Measurements from ENCODE around the gene ACOT11.

Gene ACOT11

GRCh38 chr1:54558434-54559030 is 10.5 kb downstream of the ACOT11 start:
- no peak overlapping the region for H3K4me3 ChIP-seq (ENCODE audit: low read depth, low read length)
- DNase-seq (ENCODE audit: low read depth): no peak

GRCh38 chr1:54559111-54559548 is 11.1 kb downstream of the ACOT11 start:
- DNase-seq (ENCODE audit: low read depth): no peak
- H3K4me3 ChIP-seq (ENCODE audit: low read depth, low read length): no peak overlapping the region

- no peak for DNase-seq (ENCODE audit: low read depth)
- H3K4me3 ChIP-seq (ENCODE audit: low read depth, low read length): no peak overlapping the region
These were observed 11.8 kb downstream of the ACOT11 start for GRCh38 chr1:54559771-54560231.

GRCh38 chr1:54564312-54565112 is 16.5 kb downstream of the ACOT11 start:
- H3K4me3 ChIP-seq (ENCODE audit: low read depth, low read length): no peak overlapping the region
- DNase-seq (ENCODE audit: low read depth): no peak

- no peak for DNase-seq (ENCODE audit: low read depth)
- H3K4me3 ChIP-seq (ENCODE audit: low read depth, low read length): no peak overlapping the region
These were observed 17.1 kb downstream of the ACOT11 start for GRCh38 chr1:54565113-54565501.

GRCh38 chr1:54566438-54567141 is 18.6 kb downstream of the ACOT11 start:
- no peak overlapping the region for H3K4me3 ChIP-seq (ENCODE audit: low read depth, low read length)

GRCh38 chr1:54567961-54568360 is 19.9 kb downstream of the ACOT11 start:
- no peak for DNase-seq (ENCODE audit: low read depth)
- H3K4me3 ChIP-seq (ENCODE audit: low read depth, low read length): no peak overlapping the region

More at GRCh38 chr1:54566438-54567141, 18.6 kb downstream of the ACOT11 start:
- DNase-seq (ENCODE audit: low read depth): no peak

- peak; percentile 14 for DNase-seq (ENCODE audit: low read depth)
- H3K4me3 ChIP-seq (ENCODE audit: low read depth, low read length): no peak overlapping the region
These were observed 21.3 kb downstream of the ACOT11 start for GRCh38 chr1:54569339-54569738.

- H3K4me3 ChIP-seq (ENCODE audit: low read depth, low read length): no peak overlapping the region
- DNase-seq (ENCODE audit: low read depth): no peak
These were observed 22.1 kb downstream of the ACOT11 start for GRCh38 chr1:54570161-54570560.

- no peak overlapping the region for H3K4me3 ChIP-seq (ENCODE audit: low read depth, low read length)
- no peak for DNase-seq (ENCODE audit: low read depth)
These were observed 23.3 kb downstream of the ACOT11 start for GRCh38 chr1:54571326-54571725.

- no peak overlapping the region for H3K4me3 ChIP-seq (ENCODE audit: low read depth, low read length)
- DNase-seq (ENCODE audit: low read depth): no peak
These were observed 23.9 kb downstream of the ACOT11 start for GRCh38 chr1:54571803-54572541.

- no peak overlapping the region for H3K4me3 ChIP-seq (ENCODE audit: low read depth, low read length)
- DNase-seq (ENCODE audit: low read depth): no peak
These were observed 24.5 kb downstream of the ACOT11 start for GRCh38 chr1:54572542-54572850.

GRCh38 chr1:54574158-54574778 is 26.2 kb downstream of the ACOT11 start:
- no peak overlapping the region for H3K4me3 ChIP-seq (ENCODE audit: low read depth, low read length)
- DNase-seq (ENCODE audit: low read depth): no peak

- H3K4me3 ChIP-seq (ENCODE audit: low read depth, low read length): no peak overlapping the region
- no peak for DNase-seq (ENCODE audit: low read depth)
These were observed 27.1 kb downstream of the ACOT11 start for GRCh38 chr1:54575161-54575560.

- H3K4me3 ChIP-seq (ENCODE audit: low read depth, low read length): no peak overlapping the region
- DNase-seq (ENCODE audit: low read depth): no peak
These were observed 27.7 kb downstream of the ACOT11 start for GRCh38 chr1:54575605-54576290.

- no peak overlapping the region for H3K4me3 ChIP-seq (ENCODE audit: low read depth, low read length)
- peak; percentile 13 for DNase-seq (ENCODE audit: low read depth)
These were observed 29.6 kb downstream of the ACOT11 start for GRCh38 chr1:54577612-54578011.

GRCh38 chr1:54579337-54579781 is 31.3 kb downstream of the ACOT11 start:
- H3K4me3 ChIP-seq (ENCODE audit: low read depth, low read length): no peak overlapping the region
- DNase-seq (ENCODE audit: low read depth): no peak

- DNase-seq (ENCODE audit: low read depth): no peak
- no peak overlapping the region for H3K4me3 ChIP-seq (ENCODE audit: low read depth, low read length)
These were observed 33.0 kb downstream of the ACOT11 start for GRCh38 chr1:54580856-54581550.

Measured in skeletal muscle cell (primary cell).